ENCODE results near the gene POLR1D. TPM values are rescaled to one million over a fixed set of nuclear protein-coding genes. Genes with fewer than 3 reads are reported as not detected.

POLR1D gene
- total and polyA plus RNA-seq, 2 experiments from 2014 or later: 177 to 197 TPM

- peaks cover 19% of the 10 kb centered on the region for H4K20me1 ChIP-seq (replicated peaks; ENCODE audit: insufficient read depth)
- H3K36me3 Mint-ChIP-seq (ENCODE audit: low read depth): no peaks in the 10 kb centered on the region
- H3K27ac Mint-ChIP-seq: no peak overlapping the region
Measured at GRCh38 chr13:27639186-27639585, 17.5 kb downstream of the POLR1D start.

More at GRCh38 chr13:27639186-27639585, 17.5 kb downstream of the POLR1D start:
- H3K27me3 ChIP-seq (ENCODE audit: insufficient read depth): no peaks in the 10 kb centered on the region
- DNase-seq (ENCODE audit: low spot score) (no peak), ATAC-seq (no peak)
- H3K9me2 ChIP-seq (ENCODE audit: insufficient read depth): no peaks in the 10 kb centered on the region
- H3K9me3 Mint-ChIP-seq: no peaks in the 10 kb centered on the region
- TF ChIP-seq CTCF (conservative IDR thresholded peaks at IDR 0.05; ENCODE audit: low read depth in 2 of 2) (no peak), ZNF331 (CRISPR knock-in tag; IDR thresholded peaks at IDR 0.05; ENCODE audit: low read depth) (no peak), ETS1 (IDR thresholded peaks at IDR 0.05) (no peak), NANOG (IDR thresholded peaks at IDR 0.05; ENCODE audit: borderline replicate concordance) (no peak), JUNB (IDR thresholded peaks at IDR 0.05; ENCODE audit: unreplicated experiment) (no peak), ZNF114 (CRISPR knock-in tag; IDR thresholded peaks at IDR 0.05) (no peak), STAT1 (IDR thresholded peaks at IDR 0.05; ENCODE audit: unreplicated experiment) (no peak), EZH2phosphoT487 (IDR thresholded peaks at IDR 0.05; ENCODE audit: unreplicated experiment) (no peak), EZH2 (IDR thresholded peaks at IDR 0.05; ENCODE audit: low read depth, unreplicated experiment) (no peak), REST (IDR thresholded peaks at IDR 0.05; ENCODE audit: unreplicated experiment) (no peak), POLR2AphosphoS5 (IDR thresholded peaks at IDR 0.05; ENCODE audit: low read depth) (no peak), ZNF462 (CRISPR knock-in tag; IDR thresholded peaks at IDR 0.05) (no peak), CREB1 (CRISPR knock-in tag; IDR thresholded peaks at IDR 0.05; ENCODE audit: low read depth) (no peak)
- H3K4me1 ChIP-seq (ENCODE audit: insufficient read depth): 0 out of 2 replicates have a peak, but pooled peaks cover 7% of the 10 kb centered on the region
- peaks cover 6% of the 10 kb centered on the region; the same call in 1 of the 3 replicates for H3K4me1 Mint-ChIP-seq
- H3K27me3 Mint-ChIP-seq (ENCODE audit: insufficient read depth, low read depth, poor library complexity): no peaks in the 10 kb centered on the region
- H2AFZ ChIP-seq: no peak overlapping the region
- H3K4me2 ChIP-seq: no peak overlapping the region
- no peaks in the 10 kb centered on the region for H3K36me3 ChIP-seq (ENCODE audit: insufficient read depth)
- H3K4me3 Mint-ChIP-seq: no peak overlapping the region
- no peaks in the 10 kb centered on the region for H3F3A ChIP-seq (replicated peaks; ENCODE audit: low read depth)
- H3K4me3 ChIP-seq: no peak overlapping the region
- H3K27ac ChIP-seq (ENCODE audit: low read depth): no peak overlapping the region
- H3K79me2 ChIP-seq (replicated peaks; ENCODE audit: insufficient read depth): peaks cover 80% of the 10 kb centered on the region

All from GM23338 (cell line).